NCI-H2107 (cell line): Measurements from ENCODE around the gene TM9SF1.

Experiments used
- DNase-seq: peaks from one replicate; lab custom pipeline; 2025; lab: John Stamatoyannopoulos, UW

The TM9SF1 gene

GRCh38 chr14:24197056-24197450, 1.8 kb upstream of the TM9SF1 start:
- DNase-seq, result no peak

GRCh38 chr14:24196071-24197055, 1.1 kb upstream of the TM9SF1 start:
- DNase-seq, result no peak

- no peak for DNase-seq
These were observed 412 bp downstream of the TM9SF1 start for GRCh38 chr14:24194873-24195185.

GRCh38 chr14:24194186-24194872, 912 bp downstream of the TM9SF1 start:
- DNase-seq, result no peak

- no peak for DNase-seq
These were observed 2.3 kb downstream of the TM9SF1 start for GRCh38 chr14:24192933-24193332.

- DNase-seq, result no peak
These were observed 4.8 kb downstream of the TM9SF1 start for GRCh38 chr14:24190416-24190815.

GRCh38 chr14:24189460-24189859, 5.8 kb downstream of the TM9SF1 start:
- no peak for DNase-seq

- no peak for DNase-seq
These were observed 6.2 kb downstream of the TM9SF1 start for GRCh38 chr14:24189059-24189375.

GRCh38 chr14:24188251-24189058, 6.8 kb downstream of the TM9SF1 start, which contains the start of gene IPO4:
TSS of gene IPO4 (minus strand) at chr14:24188816. CDS start at chr14:24188787, 29 bp downstream.
- DNase-seq, result peak; percentile 98

- no peak for DNase-seq
These were observed 7.7 kb downstream of the TM9SF1 start for GRCh38 chr14:24187539-24187915.

- DNase-seq, result no peak
These were observed 8.3 kb downstream of the TM9SF1 start for GRCh38 chr14:24186831-24187538.

- DNase-seq, result no peak
These were observed 9.5 kb downstream of the TM9SF1 start for GRCh38 chr14:24185741-24186140.

GRCh38 chr14:24185026-24185425, 10.2 kb downstream of the TM9SF1 start:
- DNase-seq, result no peak

GRCh38 chr14:24184104-24184970, 10.9 kb downstream of the TM9SF1 start:
- no peak for DNase-seq

GRCh38 chr14:24183014-24183481, 12.2 kb downstream of the TM9SF1 start:
- no peak for DNase-seq

GRCh38 chr14:24182110-24182882, 12.9 kb downstream of the TM9SF1 start:
- DNase-seq, result no peak

- no peak for DNase-seq
These were observed 13.7 kb downstream of the TM9SF1 start for GRCh38 chr14:24181371-24182077.

- peak; percentile 75 for DNase-seq
These were observed 15.1 kb downstream of the TM9SF1 start for GRCh38 chr14:24179961-24180796.
